Activated naive CD4-positive, alpha-beta T cell treated with anti-CD3 and anti-CD28 coated beads for 36 hours (primary cell): ENCODE results near the gene PALLD. TPM values are rescaled to one million over a fixed set of nuclear protein-coding genes. Genes with fewer than 3 reads are reported as not detected.

Experiments used
- CTCF ChIA-PET: fragments of 350-600 bp; sonication (Branson Sonifier 250); formaldehyde crosslinking; loops from one replicate; lab custom pipeline; 2021; ENCODE audit warnings: antibody characterized with exemption; lab: Charles Lee
- DNase-seq: peaks from one replicate; pipeline ENCODE4 v3.0.0-alpha.2; 2020
- H3K27ac Mint-ChIP-seq: one replicate; pipeline ENCODE4 v1.8.0; 2021; ENCODE audit warnings: mild to moderate bottlenecking, mixed read lengths
- H3K27me3 Mint-ChIP-seq: one replicate; pipeline ENCODE4 v1.8.0; 2021; ENCODE audit warnings: low read depth, mixed read lengths
- H3K36me3 Mint-ChIP-seq: one replicate; pipeline ENCODE4 v1.8.0; 2021; ENCODE audit warnings: low read depth, mixed read lengths
- H3K4me1 Mint-ChIP-seq: one replicate; pipeline ENCODE4 v1.8.0; 2021; ENCODE audit warnings: low read depth, mixed read lengths
- H3K4me3 Mint-ChIP-seq: one replicate; pipeline ENCODE4 v1.8.0; 2021; ENCODE audit warnings: mild to moderate bottlenecking, moderate library complexity, mixed read lengths
- H3K9me3 Mint-ChIP-seq: one replicate; pipeline ENCODE4 v1.8.0; 2021; ENCODE audit warnings: mixed read lengths
- intact Hi-C: fragments of 100-400 bp; cut with micrococcal nuclease; formaldehyde crosslinking; loops from one replicate; pipeline ENCODE4 v1.15.1; 2023
- total RNA-seq, 2 experiments: library from RNA; stranded (reverse); gene quantifications; one replicate each; pipeline ENCODE4 v1.2.3, GENCODE V29; 2021

Gene PALLD
- total RNA-seq, 2 experiments from 2014 or later: 7.3 to 7.8 TPM

DNA sequence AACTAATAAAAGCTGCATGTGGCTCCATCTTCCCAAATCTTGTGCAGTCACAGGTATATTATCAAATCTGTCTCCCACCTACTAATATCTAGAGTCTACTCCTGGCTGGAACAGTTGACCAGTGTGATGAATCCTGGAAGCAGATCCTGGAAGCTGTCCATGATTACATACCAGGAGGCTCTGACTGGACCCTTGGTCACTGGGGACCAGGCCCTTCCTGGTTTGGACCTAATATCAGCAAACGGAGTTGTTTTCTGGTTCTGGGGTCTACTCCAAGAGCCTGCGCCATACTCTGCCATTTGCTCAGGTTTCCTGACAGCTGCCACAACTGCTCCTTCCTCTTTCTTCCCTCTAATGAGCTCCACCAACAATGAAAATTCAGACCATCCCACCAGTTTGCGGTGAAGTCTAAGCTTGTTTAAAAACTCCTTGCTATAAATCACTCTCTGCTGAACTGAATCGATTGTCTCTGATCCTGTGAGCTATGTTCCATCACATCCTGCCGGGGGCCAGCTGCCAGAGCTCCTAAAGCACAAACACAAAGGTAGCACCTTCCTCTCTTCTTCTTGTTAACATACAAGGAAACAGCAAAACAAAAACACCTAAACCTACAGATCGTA, 114.2 kb downstream of the PALLD start:
- H3K4me3 Mint-ChIP-seq: no peak overlapping the region
- no peaks in the 10 kb centered on the region for H3K9me3 Mint-ChIP-seq
- CTCF ChIA-PET: no interaction called here
- intact Hi-C loops: no loop called here
- H3K27me3 Mint-ChIP-seq: peaks cover 7% of the 10 kb centered on the region
- no peaks in the 10 kb centered on the region for H3K36me3 Mint-ChIP-seq
- no peak for DNase-seq
- H3K4me1 Mint-ChIP-seq: no peaks in the 10 kb centered on the region
- no peak overlapping the region for H3K27ac Mint-ChIP-seq

DNA sequence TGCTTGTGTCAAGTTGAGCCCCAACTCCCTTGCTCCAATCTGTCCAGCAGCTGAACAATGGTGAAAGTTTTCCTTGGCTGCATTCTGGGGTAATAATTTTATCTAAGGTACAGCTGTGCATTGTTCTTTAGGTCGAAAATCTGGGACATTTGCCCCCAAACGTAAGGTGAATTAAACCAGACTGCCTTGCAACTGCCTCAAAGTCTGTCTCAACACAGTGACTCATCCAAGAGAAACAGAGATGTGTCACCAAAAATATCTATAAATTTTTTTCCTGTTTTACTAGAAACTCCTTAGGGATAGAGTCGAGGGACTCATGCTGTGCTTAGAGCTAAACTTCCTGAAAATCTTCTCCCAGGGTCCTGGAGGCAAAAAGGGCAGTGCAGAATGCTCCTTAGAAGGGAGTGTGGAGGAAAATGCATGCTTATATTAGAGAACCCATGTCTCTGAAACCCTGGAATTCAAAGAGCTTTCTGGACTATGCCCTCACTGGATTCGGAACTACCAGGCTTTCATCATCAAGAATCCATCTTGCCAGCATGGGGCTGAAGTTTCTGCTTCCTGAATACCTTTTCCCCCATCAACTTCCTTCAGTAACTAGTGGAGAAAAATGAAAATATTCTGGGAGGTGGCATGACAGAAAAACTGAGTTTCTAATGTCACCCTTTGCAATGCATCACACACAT, 115.7 kb downstream of the PALLD start:
- CTCF ChIA-PET: no interaction called here
- DNase-seq: no peak
- intact Hi-C loops: no loop called here

DNA sequence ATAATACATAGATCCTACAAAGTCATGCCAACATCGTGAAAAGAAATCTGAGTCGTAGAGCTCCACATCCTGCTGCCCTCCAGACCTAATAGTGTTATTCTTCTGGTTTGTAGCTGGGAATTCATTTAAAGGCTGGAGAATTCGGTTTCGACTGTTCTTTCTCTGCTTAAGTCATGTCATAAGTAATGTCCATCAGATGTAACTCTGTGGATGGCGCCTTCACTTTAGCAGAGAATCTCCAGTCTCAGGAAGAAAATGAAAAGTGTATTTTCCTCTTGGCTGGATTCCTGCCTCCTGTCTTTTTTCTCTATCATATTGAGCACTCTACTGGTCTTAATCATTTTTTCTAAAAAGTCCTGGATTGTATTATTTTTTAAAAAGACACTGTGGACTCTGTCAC, 117.0 kb downstream of the PALLD start:
- intact Hi-C loops: no loop called here
- Mint-ChIP-seq H3K9me3 (no peaks in the 10 kb centered on the region), H3K4me3 (no peak overlapping the region), H3K27ac (no peak overlapping the region), H3K4me1 (no peaks in the 10 kb centered on the region), H3K27me3 (peaks cover 7% of the 10 kb centered on the region), H3K36me3 (no peaks in the 10 kb centered on the region)
- no peak for DNase-seq
- CTCF ChIA-PET: interaction anchor here (0.6 kb wide), 1 partner anchor 848 kb away, joined by 3 read pairs; no protein-coding TSS in a partner anchor

More for the DNA sequence above, 115.7 kb downstream of the PALLD start:
- peaks cover 7% of the 10 kb centered on the region for H3K27me3 Mint-ChIP-seq
- H3K36me3 Mint-ChIP-seq: no peaks in the 10 kb centered on the region
- H3K27ac Mint-ChIP-seq: no peak overlapping the region
- no peaks in the 10 kb centered on the region for H3K4me1 Mint-ChIP-seq
- H3K9me3 Mint-ChIP-seq: no peaks in the 10 kb centered on the region
- no peak overlapping the region for H3K4me3 Mint-ChIP-seq

DNA sequence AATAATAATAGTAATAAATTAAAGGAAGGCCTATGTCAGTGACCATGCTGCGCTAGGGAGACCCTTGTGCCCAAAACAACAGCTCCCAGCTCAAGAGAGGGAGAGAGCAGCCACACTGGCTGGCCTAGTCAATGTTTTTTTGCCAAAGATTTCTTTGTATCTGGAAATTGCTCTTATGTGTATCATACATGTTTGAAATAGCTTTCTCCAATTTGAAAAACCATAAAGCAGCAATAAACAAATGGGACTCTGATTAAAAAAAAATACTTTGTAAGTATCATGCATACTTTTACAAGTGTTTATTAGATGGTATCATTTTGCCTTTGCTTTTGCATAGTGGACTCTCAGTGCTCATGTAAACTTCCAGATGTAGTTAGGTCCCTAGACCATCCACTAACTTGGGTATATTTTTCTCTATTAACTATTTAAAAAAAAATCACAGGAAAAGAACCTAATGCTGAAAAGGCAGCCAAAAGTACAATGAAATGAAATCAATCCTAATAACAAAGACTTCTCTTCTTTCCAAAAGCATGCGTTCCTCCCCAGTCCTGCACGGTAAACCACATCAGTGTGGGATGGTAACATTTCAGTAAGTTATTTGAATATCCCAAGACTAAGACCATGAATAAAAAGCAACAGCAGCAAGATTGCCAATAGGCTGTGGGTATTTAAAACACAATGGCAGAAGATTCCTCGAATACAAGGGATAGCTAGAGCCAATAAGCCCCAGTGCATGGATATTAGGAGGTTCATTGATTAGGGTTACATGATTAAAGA, 117.6 kb downstream of the PALLD start:
- no peak for DNase-seq
- Mint-ChIP-seq H3K4me1 (no peaks in the 10 kb centered on the region), H3K9me3 (no peaks in the 10 kb centered on the region), H3K4me3 (no peak overlapping the region), H3K27me3 (peaks cover 9% of the 10 kb centered on the region), H3K27ac (no peak overlapping the region), H3K36me3 (no peaks in the 10 kb centered on the region)
- CTCF ChIA-PET: no interaction called here
- intact Hi-C loops: no loop called here

DNA sequence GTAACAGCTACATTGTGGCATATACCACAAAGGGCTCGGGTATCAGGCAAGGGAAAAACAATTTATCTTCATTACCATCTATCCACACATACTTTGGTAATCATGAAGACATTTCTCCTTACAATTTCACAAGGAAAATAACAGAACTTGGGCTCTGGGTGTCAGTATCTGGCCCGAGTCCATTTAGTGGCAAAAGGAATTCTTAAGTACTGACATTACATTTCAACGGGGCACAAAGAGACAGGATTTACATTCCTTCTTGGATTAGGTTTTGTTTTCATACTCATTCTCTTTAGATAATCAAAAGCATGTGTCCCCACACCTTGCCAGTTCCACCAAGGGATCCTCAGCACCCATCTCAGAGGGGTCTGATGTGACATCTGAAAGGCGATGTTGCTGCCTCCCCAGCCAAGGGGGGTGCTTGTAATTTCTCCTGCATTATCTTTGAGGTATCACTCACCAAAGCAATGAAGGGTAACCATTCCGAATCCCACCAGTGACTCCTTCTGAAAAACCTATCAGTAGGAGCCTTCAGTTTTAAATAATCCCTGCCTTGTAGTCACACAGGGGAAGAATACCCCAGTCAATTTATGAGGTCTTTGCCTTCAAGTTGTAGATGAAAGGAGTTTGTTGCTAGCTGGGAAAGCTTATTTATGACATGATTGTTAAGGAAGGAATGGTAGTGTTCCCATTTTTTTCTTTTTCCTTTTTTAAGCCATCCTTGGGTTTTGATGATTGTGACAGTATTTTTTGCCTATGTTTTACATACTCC, 118.6 kb downstream of the PALLD start:
- CTCF ChIA-PET: no interaction called here
- Mint-ChIP-seq H3K9me3 (no peaks in the 10 kb centered on the region), H3K27ac (no peak overlapping the region), H3K27me3 (peaks cover 8% of the 10 kb centered on the region), H3K4me1 (no peaks in the 10 kb centered on the region), H3K4me3 (no peak overlapping the region), H3K36me3 (no peaks in the 10 kb centered on the region)
- intact Hi-C loops: no loop called here
- DNase-seq: no peak

DNA sequence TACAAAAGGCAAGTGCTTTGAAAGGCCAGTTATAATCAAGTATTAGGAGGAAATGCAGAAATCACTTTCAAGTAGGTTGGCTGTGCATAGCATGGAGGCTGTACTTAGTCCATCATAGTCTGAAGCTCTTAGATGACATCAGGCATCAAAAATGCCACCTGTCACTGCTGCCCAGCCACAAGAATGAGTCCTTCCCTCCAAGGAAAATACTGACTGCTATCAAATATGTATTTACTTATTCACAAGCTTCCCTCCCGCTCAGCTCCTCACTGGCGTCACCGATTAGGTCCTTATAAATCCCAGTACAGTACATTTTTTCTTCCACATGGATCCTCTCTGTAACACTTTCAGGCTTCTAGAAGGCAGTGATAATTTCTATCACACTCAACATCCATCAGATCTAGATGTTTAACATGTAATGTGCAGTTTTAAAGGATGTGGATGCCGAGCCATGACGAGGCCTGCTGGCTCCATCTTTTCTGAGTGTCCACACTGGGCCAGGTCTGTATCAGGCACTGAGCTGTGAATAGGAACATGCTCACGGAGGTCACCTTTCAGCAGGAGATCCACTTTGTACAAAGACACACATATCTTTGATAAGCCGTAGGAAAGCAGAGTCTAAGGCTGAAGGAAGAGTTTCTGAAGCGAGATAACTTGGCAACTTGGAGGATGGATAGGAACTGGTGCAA, 121.9 kb downstream of the PALLD start:
- H3K9me3 Mint-ChIP-seq: no peaks in the 10 kb centered on the region
- peaks cover 11% of the 10 kb centered on the region for H3K27me3 Mint-ChIP-seq
- no peaks in the 10 kb centered on the region for H3K36me3 Mint-ChIP-seq
- no peak overlapping the region for H3K4me3 Mint-ChIP-seq
- intact Hi-C loops: no loop called here
- no peaks in the 10 kb centered on the region for H3K4me1 Mint-ChIP-seq
- CTCF ChIA-PET: no interaction called here
- DNase-seq: no peak
- H3K27ac Mint-ChIP-seq: no peak overlapping the region

DNA sequence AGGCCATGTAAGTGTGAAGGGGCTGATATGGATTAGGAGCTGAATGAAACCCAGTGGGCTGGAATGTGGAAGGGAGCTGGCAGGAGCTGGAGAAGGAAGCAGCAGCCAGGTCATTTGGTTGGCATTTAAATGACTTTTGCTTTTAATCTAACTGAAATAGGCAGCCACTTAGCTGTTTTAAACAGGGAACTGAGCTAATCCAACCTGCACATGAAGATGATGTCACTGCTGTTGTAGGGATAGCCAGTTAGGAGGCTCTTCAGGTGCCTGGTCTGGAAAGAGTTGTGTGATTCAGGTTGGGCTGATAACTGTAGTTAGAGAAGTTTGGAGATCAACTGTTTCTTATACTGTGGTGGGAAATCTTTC, 122.4 kb downstream of the PALLD start:
- H3K27ac Mint-ChIP-seq: no peak overlapping the region
- H3K4me1 Mint-ChIP-seq: no peaks in the 10 kb centered on the region
- peaks cover 12% of the 10 kb centered on the region for H3K27me3 Mint-ChIP-seq
- no peak for DNase-seq
- no peaks in the 10 kb centered on the region for H3K9me3 Mint-ChIP-seq
- CTCF ChIA-PET: no interaction called here
- no peak overlapping the region for H3K4me3 Mint-ChIP-seq
- H3K36me3 Mint-ChIP-seq: no peaks in the 10 kb centered on the region
- intact Hi-C loops: no loop called here

DNA sequence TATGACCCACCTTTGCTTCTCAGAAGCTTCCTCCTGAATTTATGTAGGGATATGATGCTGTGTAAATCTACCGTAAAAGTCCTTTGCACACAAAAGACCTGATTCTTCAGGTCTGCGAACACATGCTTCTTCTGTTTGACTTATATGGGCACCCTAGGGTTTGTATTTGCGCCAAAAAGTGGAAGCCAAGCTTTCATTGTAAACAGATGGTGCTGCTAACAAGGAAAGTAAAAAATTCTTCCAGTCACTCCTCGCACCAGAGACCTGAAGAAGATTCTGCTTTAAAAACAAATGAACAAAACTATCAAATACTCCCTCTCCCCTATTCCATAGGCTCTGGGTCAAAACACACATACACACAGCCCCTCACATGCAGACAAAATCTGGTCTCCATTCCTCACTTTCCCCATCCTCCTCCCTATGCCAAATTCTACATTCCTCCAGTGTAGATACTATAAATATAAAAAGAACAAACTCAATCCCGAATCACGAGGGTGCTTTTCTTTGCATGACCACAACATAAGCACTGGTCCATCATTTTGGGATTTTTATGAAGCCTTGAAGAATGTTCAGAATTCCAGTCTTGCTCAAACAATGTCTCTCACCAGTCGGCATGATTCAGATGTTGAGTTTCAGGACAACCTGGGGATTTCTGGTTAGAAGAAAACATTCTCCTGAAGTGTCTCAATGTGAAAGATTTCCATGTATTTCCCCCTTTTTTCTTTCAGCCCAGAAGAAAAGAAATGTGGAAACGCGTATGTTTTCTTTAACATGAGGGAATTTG, 125.1 kb downstream of the PALLD start:
- DNase-seq: no peak
- intact Hi-C loops: no loop called here
- Mint-ChIP-seq H3K36me3 (no peaks in the 10 kb centered on the region), H3K4me1 (no peaks in the 10 kb centered on the region), H3K27ac (no peak overlapping the region), H3K9me3 (no peaks in the 10 kb centered on the region), H3K4me3 (no peak overlapping the region), H3K27me3 (peaks cover 16% of the 10 kb centered on the region)
- CTCF ChIA-PET: no interaction called here

DNA sequence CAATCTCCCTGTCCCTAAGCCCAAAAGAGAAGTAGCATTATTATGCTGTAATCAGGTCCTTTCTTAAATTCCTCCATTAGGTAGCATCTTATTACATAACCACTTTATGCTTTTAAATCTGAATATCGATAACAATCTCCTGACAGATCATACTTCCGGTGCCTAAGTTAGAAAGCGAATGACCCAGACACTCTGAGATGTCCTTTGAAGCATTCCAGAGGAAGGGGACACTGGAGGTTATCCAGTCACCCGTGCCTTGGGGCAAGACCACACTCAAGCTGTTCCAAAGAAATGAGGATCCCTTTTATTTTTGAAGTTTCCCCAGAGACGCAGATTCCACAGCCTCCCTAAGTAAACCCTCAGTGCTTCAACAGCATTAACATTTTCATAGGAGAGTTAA, 125.7 kb downstream of the PALLD start:
- H3K27me3 Mint-ChIP-seq: peaks cover 16% of the 10 kb centered on the region
- intact Hi-C loops: no loop called here
- CTCF ChIA-PET: no interaction called here

DNA sequence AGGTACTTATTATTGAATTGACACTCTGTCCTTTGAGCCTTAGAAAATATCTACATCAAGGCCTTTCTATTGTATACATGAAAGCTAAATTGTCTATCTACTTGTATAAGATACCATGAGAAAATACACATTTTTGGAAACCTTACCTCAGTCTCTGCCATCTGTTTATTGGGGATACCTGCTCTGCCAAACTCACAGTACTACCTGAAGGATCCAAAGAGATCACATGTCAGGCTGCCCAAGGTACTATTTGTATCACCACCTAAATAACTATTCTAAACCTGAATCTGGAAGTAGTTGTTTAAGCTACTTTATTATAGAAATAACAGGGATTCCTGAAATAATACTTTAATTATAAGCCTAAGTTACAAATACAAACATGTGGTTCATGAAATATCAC, 126.2 kb downstream of the PALLD start:
- H3K36me3 Mint-ChIP-seq: no peaks in the 10 kb centered on the region
- H3K4me1 Mint-ChIP-seq: no peaks in the 10 kb centered on the region
- CTCF ChIA-PET: no interaction called here
- no peaks in the 10 kb centered on the region for H3K9me3 Mint-ChIP-seq
- H3K4me3 Mint-ChIP-seq: no peak overlapping the region
- no peak for DNase-seq
- H3K27ac Mint-ChIP-seq: no peak overlapping the region
- H3K27me3 Mint-ChIP-seq: peaks cover 16% of the 10 kb centered on the region
- intact Hi-C loops: no loop called here

More for the DNA sequence above, 125.7 kb downstream of the PALLD start:
- no peaks in the 10 kb centered on the region for H3K9me3 Mint-ChIP-seq
- no peak for DNase-seq
- H3K4me3 Mint-ChIP-seq: no peak overlapping the region
- H3K36me3 Mint-ChIP-seq: no peaks in the 10 kb centered on the region
- no peak overlapping the region for H3K27ac Mint-ChIP-seq
- H3K4me1 Mint-ChIP-seq: no peaks in the 10 kb centered on the region

DNA sequence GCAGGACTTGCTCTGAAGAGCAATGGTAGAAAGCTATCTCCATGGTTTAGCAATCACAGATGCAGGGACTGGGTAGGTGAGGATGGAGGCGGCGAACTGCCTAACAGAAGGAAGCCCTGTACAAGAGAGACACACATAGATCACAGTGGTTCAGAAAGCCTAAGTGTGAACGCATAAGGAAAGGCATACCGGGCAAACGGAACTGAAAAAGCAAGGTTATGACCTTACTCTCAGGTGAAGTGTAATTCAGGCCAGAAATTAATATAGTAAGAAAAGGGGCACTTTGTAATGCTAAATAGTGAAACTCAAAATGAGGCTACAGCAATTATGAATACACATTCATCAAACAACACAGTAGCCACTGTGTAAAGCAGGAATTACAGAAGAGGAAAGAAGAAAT, 126.6 kb downstream of the PALLD start:
- intact Hi-C loops: no loop called here
- Mint-ChIP-seq H3K9me3 (no peaks in the 10 kb centered on the region), H3K4me1 (no peaks in the 10 kb centered on the region), H3K4me3 (no peak overlapping the region), H3K27ac (no peak overlapping the region), H3K27me3 (peaks cover 20% of the 10 kb centered on the region), H3K36me3 (no peaks in the 10 kb centered on the region)
- CTCF ChIA-PET: no interaction called here
- DNase-seq: no peak
